Stomach (tissue), 4 donors: ENCODE data around the gene SLC30A10.

Experiments used
- POLR2A ChIP-seq, 4 donors: fragments of 450-650 bp; IDR thresholded peaks; one replicate each; pipeline ENCODE4 v1.6.1; 2016; ENCODE audit warnings: antibody characterized with exemption in 4 of 4, control low read depth in 2 of 4, mild to moderate bottlenecking in 1 of 4, moderate library complexity in 1 of 4
- TF ChIP-seq, protein P1 (sequence below), 7 experiments: fragments of 450-650 bp in 4 of 7; fragments of 200-600 bp in 3 of 7; sonication (generic) in 3 of 7; IDR thresholded peaks; one replicate each; pipeline ENCODE4 v1.5.1; 2016 to 2019; ENCODE audit warnings: antibody characterized with exemption in 7 of 7, control low read depth in 2 of 7, mild to moderate bottlenecking in 1 of 7

DNA sequence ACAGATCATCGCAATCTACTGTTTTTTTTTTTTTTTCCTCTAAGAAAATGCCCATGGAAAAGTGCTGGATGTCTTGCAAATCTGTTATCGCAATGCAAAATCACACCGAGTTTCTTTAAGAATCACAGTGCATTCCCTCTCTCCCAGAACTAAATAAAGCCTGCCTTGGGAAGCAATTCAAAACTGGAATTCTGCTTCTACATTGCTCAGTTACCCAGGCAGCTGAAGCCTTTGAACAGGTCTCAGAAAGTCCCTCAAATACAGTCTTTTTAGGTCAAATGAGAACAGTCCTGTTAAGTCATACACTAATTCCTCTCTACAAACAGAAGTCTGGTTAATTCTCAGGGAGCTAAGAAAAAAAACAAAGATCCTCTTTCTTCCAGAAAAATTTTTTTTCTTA lies 46.3 kb downstream of the SLC30A10 start:
- TF ChIP-seq POLR2A (IDR thresholded peaks at IDR 0.05): no peak
- TF ChIP-seq, protein P1, sequence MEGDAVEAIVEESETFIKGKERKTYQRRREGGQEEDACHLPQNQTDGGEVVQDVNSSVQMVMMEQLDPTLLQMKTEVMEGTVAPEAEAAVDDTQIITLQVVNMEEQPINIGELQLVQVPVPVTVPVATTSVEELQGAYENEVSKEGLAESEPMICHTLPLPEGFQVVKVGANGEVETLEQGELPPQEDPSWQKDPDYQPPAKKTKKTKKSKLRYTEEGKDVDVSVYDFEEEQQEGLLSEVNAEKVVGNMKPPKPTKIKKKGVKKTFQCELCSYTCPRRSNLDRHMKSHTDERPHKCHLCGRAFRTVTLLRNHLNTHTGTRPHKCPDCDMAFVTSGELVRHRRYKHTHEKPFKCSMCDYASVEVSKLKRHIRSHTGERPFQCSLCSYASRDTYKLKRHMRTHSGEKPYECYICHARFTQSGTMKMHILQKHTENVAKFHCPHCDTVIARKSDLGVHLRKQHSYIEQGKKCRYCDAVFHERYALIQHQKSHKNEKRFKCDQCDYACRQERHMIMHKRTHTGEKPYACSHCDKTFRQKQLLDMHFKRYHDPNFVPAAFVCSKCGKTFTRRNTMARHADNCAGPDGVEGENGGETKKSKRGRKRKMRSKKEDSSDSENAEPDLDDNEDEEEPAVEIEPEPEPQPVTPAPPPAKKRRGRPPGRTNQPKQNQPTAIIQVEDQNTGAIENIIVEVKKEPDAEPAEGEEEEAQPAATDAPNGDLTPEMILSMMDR (IDR thresholded peaks at IDR 0.05): no peak
